Transverse colon (tissue), 3 donors: ENCODE data around the gene ECHDC3.

Experiments used
- CTCF ChIP-seq, 5 experiments: fragments of 200-600 bp in 3 of 5; fragments of 450-650 bp in 2 of 5; sonication (generic) in 3 of 5; IDR thresholded peaks; 1 replicate in 2 of 5; 2 replicates in 3 of 5; pipeline ENCODE4 v1.5.1; 2016 to 2017; ENCODE audit warnings: antibody characterized with exemption in 5 of 5, inconsistent platforms in 3 of 5, mild to moderate bottlenecking in 2 of 5, moderate library complexity in 1 of 5
- POLR2A ChIP-seq: fragments of 450-650 bp; IDR thresholded peaks from one replicate; pipeline ENCODE4 v1.6.1; 2016; ENCODE audit warnings: antibody characterized with exemption, mild to moderate bottlenecking, moderate library complexity

- TF ChIP-seq CTCF (IDR thresholded peaks at IDR 0.05) = no peak
- TF ChIP-seq POLR2A = no peak
These were observed 31.7 kb downstream of the ECHDC3 start for GRCh38 chr10:11773761-11774441.
